ENCODE results near the gene KHDRBS1. TPM values are rescaled to one million over a fixed set of nuclear protein-coding genes. Genes with fewer than 3 reads are reported as not detected.
A peak's percentile ranks its signal among the peaks of the same experiment; 100 is the strongest.

The KHDRBS1 gene
- total RNA-seq, 1 experiment from 2014 or later: 161 TPM

- Histone ChIP-seq H3F3A (ENCODE audit: insufficient read depth, low read depth) (peaks cover 14% of the 10 kb centered on the region), H3K79me2 (ENCODE audit: low read depth) (no peaks in the 10 kb centered on the region), H3K9me2 (ENCODE audit: insufficient read depth) (no peaks in the 10 kb centered on the region), H3K9me3 (ENCODE audit: insufficient read depth, low read depth) (no peaks in the 10 kb centered on the region), H3K4me2 (no peak overlapping the region), H3K27me3 (ENCODE audit: insufficient read depth, low read depth) (no peaks in the 10 kb centered on the region), H3K4me3 (no peak overlapping the region), H3K36me3 (ENCODE audit: low read depth) (peaks cover 39% of the 10 kb centered on the region), H2AFZ (no peak overlapping the region), H3K4me1 (replicated peaks; ENCODE audit: insufficient read depth) (no peaks in the 10 kb centered on the region), H4K20me1 (ENCODE audit: insufficient read depth) (peaks cover 7% of the 10 kb centered on the region; the same call in 1 of the 2 replicates), H3K27ac (no peak overlapping the region)
- no peak for DNase-seq
- BruUV-seq (replicated peaks): no TSS peak
- CTCF ChIA-PET: no interaction called here
- POLR2A ChIA-PET (ENCODE audit: unreplicated experiment): no interaction called here
- intact Hi-C loops (cut with micrococcal nuclease; ENCODE audit: unreplicated experiment): no loop called here
- TF ChIP-seq CTCF (conservative IDR thresholded peaks at IDR 0.05) (no peak), EZH2 (IDR thresholded peaks at IDR 0.05; ENCODE audit: low read depth) (no peak)
Observed at GRCh38 chr1:32048440-32048839, 34.8 kb downstream of the KHDRBS1 start.

GRCh38 chr1:32051706-32052105, 38.0 kb downstream of the KHDRBS1 start:
- ChIA-PET POLR2A (ENCODE audit: unreplicated experiment) (interaction anchor here (0.7 kb wide), 1 partner anchor 284 kb away, joined by 5 read pairs; the partner anchor contains the start of gene MARCKSL1), CTCF (no interaction called here)
- Histone ChIP-seq H3K4me2 (no peak overlapping the region), H3K4me3 (no peak overlapping the region), H3K79me2 (ENCODE audit: low read depth) (no peaks in the 10 kb centered on the region), H3K9me3 (ENCODE audit: insufficient read depth, low read depth) (no peaks in the 10 kb centered on the region), H3K4me1 (replicated peaks; ENCODE audit: insufficient read depth) (no peaks in the 10 kb centered on the region), H3K27ac (no peak overlapping the region), H3F3A (ENCODE audit: insufficient read depth, low read depth) (peaks cover 11% of the 10 kb centered on the region), H3K27me3 (ENCODE audit: insufficient read depth, low read depth) (no peaks in the 10 kb centered on the region), H2AFZ (no peak overlapping the region), H4K20me1 (ENCODE audit: insufficient read depth) (peaks cover 7% of the 10 kb centered on the region; the same call in 1 of the 2 replicates), H3K36me3 (ENCODE audit: low read depth) (peaks cover 34% of the 10 kb centered on the region), H3K9me2 (ENCODE audit: insufficient read depth) (no peaks in the 10 kb centered on the region)
- BruUV-seq (replicated peaks): no TSS peak
- peak in 1 of 2 experiments; percentile 2 for DNase-seq
- TF ChIP-seq CTCF (conservative IDR thresholded peaks at IDR 0.05) (no peak), EZH2 (IDR thresholded peaks at IDR 0.05; ENCODE audit: low read depth) (no peak)
- intact Hi-C loops (cut with micrococcal nuclease; ENCODE audit: unreplicated experiment): no loop called here

- no peaks in the 10 kb centered on the region for H3K27me3 ChIP-seq (ENCODE audit: insufficient read depth, low read depth)
- no peaks in the 10 kb centered on the region for H3K79me2 ChIP-seq (ENCODE audit: low read depth)
- no peak overlapping the region for H3K4me2 ChIP-seq
- ChIA-PET POLR2A (ENCODE audit: unreplicated experiment) (interaction anchor here (0.6 kb wide), 1 partner anchor 171 kb away, joined by 4 read pairs; no protein-coding TSS in a partner anchor), CTCF (interaction anchor here (0.6 kb wide), 1 partner anchor 10 kb away, joined by 13 read pairs; no protein-coding TSS in a partner anchor)
- no TSS peak for BruUV-seq (replicated peaks)
- H3K36me3 ChIP-seq (ENCODE audit: low read depth): peaks cover 36% of the 10 kb centered on the region
- no peaks in the 10 kb centered on the region for H3K9me3 ChIP-seq (ENCODE audit: insufficient read depth, low read depth)
- H3K4me1 ChIP-seq (replicated peaks; ENCODE audit: insufficient read depth): no peaks in the 10 kb centered on the region
- H3K4me3 ChIP-seq: no peak overlapping the region
- intact Hi-C loops (cut with micrococcal nuclease; ENCODE audit: unreplicated experiment): no loop called here
- H3K27ac ChIP-seq: no peak overlapping the region
- TF ChIP-seq EZH2 (IDR thresholded peaks at IDR 0.05; ENCODE audit: low read depth) (no peak), CTCF (conservative IDR thresholded peaks at IDR 0.05) (no peak)
- DNase-seq: peak in 1 of 2 experiments; percentile 10
- peaks cover 5% of the 10 kb centered on the region; the same call in 1 of the 2 replicates for H3F3A ChIP-seq (ENCODE audit: insufficient read depth, low read depth)
- H3K9me2 ChIP-seq (ENCODE audit: insufficient read depth): no peaks in the 10 kb centered on the region
- peaks cover 7% of the 10 kb centered on the region; the same call in 1 of the 2 replicates for H4K20me1 ChIP-seq (ENCODE audit: insufficient read depth)
- no peak overlapping the region for H2AFZ ChIP-seq
Observed at GRCh38 chr1:32052887-32053286, 39.2 kb downstream of the KHDRBS1 start.

All from PC-9 (cell line).